ENCODE measurements around the gene FAM98A.

Gene FAM98A

GRCh38 chr2:33581872-33582271 lies 17.2 kb downstream of the FAM98A start:
- TF ChIP-seq POLR2AphosphoS5 (IDR thresholded peaks at IDR 0.05; ENCODE audit: low read depth, low read length) (no peak), POLR2A (IDR thresholded peaks at IDR 0.05; ENCODE audit: low read depth, low read length) (no peak), POU2F2 (IDR thresholded peaks at IDR 0.05; ENCODE audit: low read depth, low read length) (no peak), PAX5 (IDR thresholded peaks at IDR 0.05; ENCODE audit: insufficient read depth, low read length, severe bottlenecking) (no peak), SPI1 (IDR thresholded peaks at IDR 0.05; ENCODE audit: low read depth, low read length) (no peak), TAF1 (IDR thresholded peaks at IDR 0.05; ENCODE audit: low read depth, low read length) (no peak)
- DNase-seq (ENCODE audit: insufficient read length, low spot score) (no peak), FAIRE-seq (no peak)

GRCh38 chr2:33579227-33579626 lies 19.9 kb downstream of the FAM98A start:
- no peak for FAIRE-seq
- no peak for TF ChIP-seq PAX5 (IDR thresholded peaks at IDR 0.05; ENCODE audit: insufficient read depth, low read length, severe bottlenecking)
- TF ChIP-seq POLR2AphosphoS5 (IDR thresholded peaks at IDR 0.05; ENCODE audit: low read depth, low read length) = no peak
- TF ChIP-seq SPI1 (IDR thresholded peaks at IDR 0.05; ENCODE audit: low read depth, low read length) = no peak
- no peak for TF ChIP-seq POU2F2 (IDR thresholded peaks at IDR 0.05; ENCODE audit: low read depth, low read length)
- no peak for TF ChIP-seq POLR2A (IDR thresholded peaks at IDR 0.05; ENCODE audit: low read depth, low read length)
- no peak for TF ChIP-seq TAF1 (IDR thresholded peaks at IDR 0.05; ENCODE audit: low read depth, low read length)
- no peak for DNase-seq (ENCODE audit: insufficient read length, low spot score)

GRCh38 chr2:33577668-33578067 lies 21.4 kb downstream of the FAM98A start:
- TF ChIP-seq SPI1 (IDR thresholded peaks at IDR 0.05; ENCODE audit: low read depth, low read length) (no peak), TAF1 (IDR thresholded peaks at IDR 0.05; ENCODE audit: low read depth, low read length) (no peak), PAX5 (IDR thresholded peaks at IDR 0.05; ENCODE audit: insufficient read depth, low read length, severe bottlenecking) (no peak), POLR2A (IDR thresholded peaks at IDR 0.05; ENCODE audit: low read depth, low read length) (no peak), POLR2AphosphoS5 (IDR thresholded peaks at IDR 0.05; ENCODE audit: low read depth, low read length) (no peak), POU2F2 (IDR thresholded peaks at IDR 0.05; ENCODE audit: low read depth, low read length) (no peak)
- FAIRE-seq = no peak
- no peak for DNase-seq (ENCODE audit: insufficient read length, low spot score)

GRCh38 chr2:33577084-33577483 lies 22.0 kb downstream of the FAM98A start:
- FAIRE-seq (no peak), DNase-seq (ENCODE audit: insufficient read length, low spot score) (no peak)
- TF ChIP-seq POU2F2 (IDR thresholded peaks at IDR 0.05; ENCODE audit: low read depth, low read length) (no peak), TAF1 (IDR thresholded peaks at IDR 0.05; ENCODE audit: low read depth, low read length) (no peak), SPI1 (IDR thresholded peaks at IDR 0.05; ENCODE audit: low read depth, low read length) (no peak), PAX5 (IDR thresholded peaks at IDR 0.05; ENCODE audit: insufficient read depth, low read length, severe bottlenecking) (no peak), POLR2A (IDR thresholded peaks at IDR 0.05; ENCODE audit: low read depth, low read length) (no peak), POLR2AphosphoS5 (IDR thresholded peaks at IDR 0.05; ENCODE audit: low read depth, low read length) (no peak)

- FAIRE-seq (no peak), DNase-seq (ENCODE audit: insufficient read length, low spot score) (no peak)
- TF ChIP-seq SPI1 (IDR thresholded peaks at IDR 0.05; ENCODE audit: low read depth, low read length) = no peak
- TF ChIP-seq POLR2A (IDR thresholded peaks at IDR 0.05; ENCODE audit: low read depth, low read length) = no peak
- TF ChIP-seq POU2F2 (IDR thresholded peaks at IDR 0.05; ENCODE audit: low read depth, low read length) = no peak
- no peak for TF ChIP-seq PAX5 (IDR thresholded peaks at IDR 0.05; ENCODE audit: insufficient read depth, low read length, severe bottlenecking)
- TF ChIP-seq POLR2AphosphoS5 (IDR thresholded peaks at IDR 0.05; ENCODE audit: low read depth, low read length) = no peak
- no peak for TF ChIP-seq TAF1 (IDR thresholded peaks at IDR 0.05; ENCODE audit: low read depth, low read length)
These were observed 25.4 kb downstream of the FAM98A start for GRCh38 chr2:33573657-33574056.

GRCh38 chr2:33570681-33571080 lies 28.4 kb downstream of the FAM98A start:
- FAIRE-seq = no peak
- DNase-seq (ENCODE audit: insufficient read length, low spot score) = no peak
- TF ChIP-seq POLR2AphosphoS5 (IDR thresholded peaks at IDR 0.05; ENCODE audit: low read depth, low read length) (no peak), TAF1 (IDR thresholded peaks at IDR 0.05; ENCODE audit: low read depth, low read length) (no peak), POLR2A (IDR thresholded peaks at IDR 0.05; ENCODE audit: low read depth, low read length) (no peak), SPI1 (IDR thresholded peaks at IDR 0.05; ENCODE audit: low read depth, low read length) (no peak), POU2F2 (IDR thresholded peaks at IDR 0.05; ENCODE audit: low read depth, low read length) (no peak), PAX5 (IDR thresholded peaks at IDR 0.05; ENCODE audit: insufficient read depth, low read length, severe bottlenecking) (no peak)

- no peak for TF ChIP-seq PAX5 (IDR thresholded peaks at IDR 0.05; ENCODE audit: insufficient read depth, low read length, severe bottlenecking)
- no peak for TF ChIP-seq POLR2AphosphoS5 (IDR thresholded peaks at IDR 0.05; ENCODE audit: low read depth, low read length)
- no peak for TF ChIP-seq POLR2A (IDR thresholded peaks at IDR 0.05; ENCODE audit: low read depth, low read length)
- TF ChIP-seq TAF1 (IDR thresholded peaks at IDR 0.05; ENCODE audit: low read depth, low read length) = no peak
- no peak for TF ChIP-seq POU2F2 (IDR thresholded peaks at IDR 0.05; ENCODE audit: low read depth, low read length)
- TF ChIP-seq SPI1 (IDR thresholded peaks at IDR 0.05; ENCODE audit: low read depth, low read length) = no peak
- FAIRE-seq (no peak), DNase-seq (ENCODE audit: insufficient read length, low spot score) (no peak)
These were observed 37.2 kb downstream of the FAM98A start for GRCh38 chr2:33561872-33562271.

GRCh38 chr2:33560017-33560416 lies 39.1 kb downstream of the FAM98A start:
- no peak for TF ChIP-seq POLR2AphosphoS5 (IDR thresholded peaks at IDR 0.05; ENCODE audit: low read depth, low read length)
- no peak for TF ChIP-seq PAX5 (IDR thresholded peaks at IDR 0.05; ENCODE audit: insufficient read depth, low read length, severe bottlenecking)
- TF ChIP-seq TAF1 (IDR thresholded peaks at IDR 0.05; ENCODE audit: low read depth, low read length) = no peak
- TF ChIP-seq POLR2A (IDR thresholded peaks at IDR 0.05; ENCODE audit: low read depth, low read length) = no peak
- no peak for TF ChIP-seq SPI1 (IDR thresholded peaks at IDR 0.05; ENCODE audit: low read depth, low read length)
- no peak for TF ChIP-seq POU2F2 (IDR thresholded peaks at IDR 0.05; ENCODE audit: low read depth, low read length)
- no peak for DNase-seq (ENCODE audit: insufficient read length, low spot score)
- FAIRE-seq = no peak

GRCh38 chr2:33559328-33559727 lies 39.8 kb downstream of the FAM98A start:
- DNase-seq (ENCODE audit: insufficient read length, low spot score) (no peak), FAIRE-seq (no peak)
- TF ChIP-seq POU2F2 (IDR thresholded peaks at IDR 0.05; ENCODE audit: low read depth, low read length) = no peak
- no peak for TF ChIP-seq POLR2AphosphoS5 (IDR thresholded peaks at IDR 0.05; ENCODE audit: low read depth, low read length)

- TF ChIP-seq POU2F2 (IDR thresholded peaks at IDR 0.05; ENCODE audit: low read depth, low read length) (no peak), POLR2AphosphoS5 (IDR thresholded peaks at IDR 0.05; ENCODE audit: low read depth, low read length) (no peak), PAX5 (IDR thresholded peaks at IDR 0.05; ENCODE audit: insufficient read depth, low read length, severe bottlenecking) (no peak), SPI1 (IDR thresholded peaks at IDR 0.05; ENCODE audit: low read depth, low read length) (no peak), TAF1 (IDR thresholded peaks at IDR 0.05; ENCODE audit: low read depth, low read length) (no peak), POLR2A (IDR thresholded peaks at IDR 0.05; ENCODE audit: low read depth, low read length) (no peak)
- DNase-seq (ENCODE audit: insufficient read length, low spot score) (no peak), FAIRE-seq (no peak)
These were observed 43.4 kb downstream of the FAM98A start for GRCh38 chr2:33555681-33556080.
